Measurements from ENCODE around the gene ZNF366.

ZNF366 gene

GRCh38 chr5:72522607-72523006, 15.4 kb upstream of the ZNF366 start:
- no peak for DNase-seq (ENCODE audit: low spot score)
- FAIRE-seq: no peak

GRCh38 chr5:72519111-72519510, 11.9 kb upstream of the ZNF366 start:
- no peak for DNase-seq (ENCODE audit: low spot score)
- FAIRE-seq: no peak

- DNase-seq (ENCODE audit: low spot score) (no peak), FAIRE-seq (no peak)
Measured at GRCh38 chr5:72518001-72518683, 10.9 kb upstream of the ZNF366 start.

GRCh38 chr5:72516916-72517315, 9.7 kb upstream of the ZNF366 start:
- no peak for FAIRE-seq

GRCh38 chr5:72515211-72515610, 8.0 kb upstream of the ZNF366 start:
- DNase-seq (ENCODE audit: low spot score): no peak
- FAIRE-seq: no peak

More at GRCh38 chr5:72516916-72517315, 9.7 kb upstream of the ZNF366 start:
- no peak for DNase-seq (ENCODE audit: low spot score)

GRCh38 chr5:72512593-72512860, 5.3 kb upstream of the ZNF366 start:
- DNase-seq (ENCODE audit: low spot score): no peak
- no peak for FAIRE-seq

- FAIRE-seq: no peak
- DNase-seq (ENCODE audit: low spot score): peak; percentile 48
Measured at GRCh38 chr5:72511774-72512592, 4.8 kb upstream of the ZNF366 start.

GRCh38 chr5:72511366-72511765, 4.2 kb upstream of the ZNF366 start:
- DNase-seq (ENCODE audit: low spot score) (peak; percentile 68), FAIRE-seq (peak; percentile 63)

GRCh38 chr5:72510610-72511181, 3.5 kb upstream of the ZNF366 start:
- peak; percentile 60 for DNase-seq (ENCODE audit: low spot score)
- FAIRE-seq: no peak

- FAIRE-seq (no peak), DNase-seq (ENCODE audit: low spot score) (no peak)
Measured at GRCh38 chr5:72509401-72509800, 2.2 kb upstream of the ZNF366 start.

- FAIRE-seq (no peak), DNase-seq (ENCODE audit: low spot score) (no peak)
Measured at GRCh38 chr5:72508241-72509170, 1.3 kb upstream of the ZNF366 start.

GRCh38 chr5:72507907-72508238, 663 bp upstream of the ZNF366 start:
- DNase-seq (ENCODE audit: low spot score) (no peak), FAIRE-seq (no peak)

- DNase-seq (ENCODE audit: low spot score): no peak
- no peak for FAIRE-seq
Measured at GRCh38 chr5:72506158-72506549, 1.1 kb downstream of the ZNF366 start.

GRCh38 chr5:72505539-72506157, 1.6 kb downstream of the ZNF366 start:
- FAIRE-seq: no peak
- no peak for DNase-seq (ENCODE audit: low spot score)

GRCh38 chr5:72505016-72505415, 2.2 kb downstream of the ZNF366 start:
- FAIRE-seq: no peak
- DNase-seq (ENCODE audit: low spot score): no peak

GRCh38 chr5:72503888-72504491, 3.2 kb downstream of the ZNF366 start:
- no peak for DNase-seq (ENCODE audit: low spot score)
- no peak for FAIRE-seq

- FAIRE-seq (no peak), DNase-seq (ENCODE audit: low spot score) (no peak)
Measured at GRCh38 chr5:72501488-72501887, 5.7 kb downstream of the ZNF366 start.

- no peak for FAIRE-seq
- no peak for DNase-seq (ENCODE audit: low spot score)
Measured at GRCh38 chr5:72499730-72500129, 7.5 kb downstream of the ZNF366 start.

GRCh38 chr5:72499090-72499489, 8.1 kb downstream of the ZNF366 start:
- FAIRE-seq (no peak), DNase-seq (ENCODE audit: low spot score) (no peak)

GRCh38 chr5:72498284-72498683, 8.9 kb downstream of the ZNF366 start:
- no peak for FAIRE-seq
- no peak for DNase-seq (ENCODE audit: low spot score)

GRCh38 chr5:72497823-72498222, 9.4 kb downstream of the ZNF366 start:
- DNase-seq (ENCODE audit: low spot score): no peak
- FAIRE-seq: no peak
